SH-SY5Y (cell line): ENCODE measurements around the gene CC2D2B.

Source experiments
- GATA2 ChIP-seq: IDR thresholded peaks from 2 replicates; pipeline ENCODE4 v1.6.1; 2011; ENCODE audit warnings: mild to moderate bottlenecking, low read depth, low read length
- GATA3 ChIP-seq: IDR thresholded peaks from 2 replicates; pipeline ENCODE4 v1.6.1; 2011; ENCODE audit warnings: low read depth, mild to moderate bottlenecking, low read length, moderate library complexity

Gene CC2D2B

GRCh38 chr10:96038476-96039387 lies 131.0 kb downstream of the CC2D2B start:
- TF ChIP-seq GATA2 (no peak), GATA3 (no peak)

GRCh38 chr10:96041146-96041545 lies 133.4 kb downstream of the CC2D2B start:
- TF ChIP-seq GATA2 = no peak
- no peak for TF ChIP-seq GATA3

DNA sequence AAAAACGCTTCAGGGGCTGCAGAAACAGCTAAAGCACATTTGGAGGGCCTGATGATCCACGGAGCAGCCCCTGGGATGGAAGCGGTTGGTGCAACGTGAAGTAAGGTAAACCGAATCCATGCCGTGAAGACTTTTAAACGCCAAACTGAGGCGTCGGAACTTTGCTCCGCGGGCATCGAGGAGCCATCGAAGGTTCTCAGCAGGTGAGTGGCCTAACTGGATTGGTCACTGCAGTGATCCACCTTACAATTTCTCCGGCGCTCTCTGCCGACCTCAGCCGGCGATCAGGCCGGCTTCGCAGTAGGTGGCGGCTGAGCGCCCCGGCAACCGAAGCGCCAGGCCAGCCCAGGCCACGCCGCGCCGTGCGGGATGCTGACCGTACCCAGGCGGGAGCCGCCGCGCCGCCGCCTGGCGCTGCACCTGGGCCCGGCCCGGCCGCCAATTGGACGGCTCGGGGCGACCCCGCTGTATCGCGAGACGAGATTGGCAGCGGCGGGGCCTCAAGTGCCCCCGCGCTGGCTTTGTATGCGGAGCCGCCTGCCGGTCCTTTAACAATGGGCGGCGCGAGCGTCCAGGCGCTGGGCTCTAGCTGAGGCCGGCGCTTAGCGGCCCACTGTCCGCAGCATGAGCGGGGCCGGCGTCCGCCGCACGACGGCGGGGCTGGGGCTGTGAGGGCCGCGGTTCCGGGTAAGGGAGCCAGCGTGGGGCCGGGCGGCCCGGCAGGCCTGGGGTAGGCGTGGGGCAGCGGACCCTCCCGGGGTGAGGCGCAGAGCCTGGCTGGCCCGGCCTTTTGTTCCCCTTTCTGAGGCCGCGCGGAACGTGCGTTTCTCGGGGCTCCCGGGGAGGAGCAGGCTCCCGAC lies 135.5 kb downstream of the CC2D2B start, which contains the start of gene CCNJ:
TSS of gene CCNJ (plus strand) at position 551 of the 860 bp plus-strand sequence. CDS start 811 bp downstream, outside the sequence.
- TF ChIP-seq GATA2 (no peak), GATA3 (no peak)

DNA sequence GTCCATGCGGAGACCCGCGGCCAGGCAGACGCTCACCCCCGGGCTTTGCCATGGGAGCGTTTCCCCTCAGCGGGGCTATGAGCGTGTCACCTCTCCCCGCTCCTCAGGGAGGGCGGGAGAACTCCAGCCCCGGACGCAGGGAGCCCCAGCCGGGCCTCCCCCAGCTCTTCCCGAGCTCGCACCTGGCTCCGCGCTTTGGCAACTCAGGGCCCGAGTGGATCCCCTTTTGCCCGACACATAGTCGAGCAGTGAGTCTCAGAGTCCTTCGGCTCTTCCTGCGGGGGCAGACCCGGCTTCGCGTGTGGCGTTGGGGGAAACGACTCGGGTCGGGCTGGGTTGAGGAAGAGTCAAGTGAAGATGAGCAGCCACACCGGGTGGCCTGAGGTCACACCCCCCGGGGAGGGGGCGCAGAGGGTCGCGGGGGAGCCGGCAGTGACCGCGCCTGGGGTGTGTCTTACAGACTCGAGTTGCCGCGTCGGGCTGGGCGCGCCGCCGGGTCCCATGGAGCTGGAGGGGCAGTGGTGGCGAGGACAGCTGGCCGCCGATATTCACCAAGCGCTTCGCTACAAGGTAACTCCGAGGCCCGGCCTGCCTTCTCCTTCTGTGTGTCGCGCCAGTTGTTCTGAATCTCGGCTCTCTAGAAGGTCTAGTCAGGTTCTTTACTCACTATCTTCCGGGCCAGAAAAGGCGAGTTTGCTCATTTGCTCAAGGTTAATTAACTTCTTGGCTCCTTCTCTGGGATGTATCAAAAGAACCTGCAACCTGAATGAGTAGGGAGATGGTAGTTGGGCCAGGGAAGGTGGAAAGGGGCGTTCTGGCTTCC lies 136.3 kb downstream of the CC2D2B start:
- TF ChIP-seq GATA2 (no peak), GATA3 (no peak)

DNA sequence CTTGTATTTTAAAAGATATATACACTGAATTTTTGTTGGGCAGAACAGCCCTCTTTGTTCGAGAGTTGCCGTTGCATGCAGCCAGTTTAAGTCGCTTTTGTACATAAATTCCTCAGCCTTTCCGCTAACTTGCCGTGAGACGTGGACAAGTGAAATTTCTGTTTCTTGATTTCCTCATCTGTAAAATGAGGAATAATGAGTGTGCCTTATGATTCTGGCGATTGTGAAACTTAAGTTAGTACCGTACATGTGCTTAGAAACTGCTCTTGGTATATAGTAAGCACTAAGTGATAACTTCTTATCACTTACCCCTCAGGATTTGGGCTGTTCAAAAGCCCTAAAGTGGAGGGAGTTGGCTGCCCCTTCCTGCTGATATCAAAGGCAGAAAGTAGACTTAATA lies 137.0 kb downstream of the CC2D2B start:
- no peak for TF ChIP-seq GATA3
- TF ChIP-seq GATA2 = no peak

DNA sequence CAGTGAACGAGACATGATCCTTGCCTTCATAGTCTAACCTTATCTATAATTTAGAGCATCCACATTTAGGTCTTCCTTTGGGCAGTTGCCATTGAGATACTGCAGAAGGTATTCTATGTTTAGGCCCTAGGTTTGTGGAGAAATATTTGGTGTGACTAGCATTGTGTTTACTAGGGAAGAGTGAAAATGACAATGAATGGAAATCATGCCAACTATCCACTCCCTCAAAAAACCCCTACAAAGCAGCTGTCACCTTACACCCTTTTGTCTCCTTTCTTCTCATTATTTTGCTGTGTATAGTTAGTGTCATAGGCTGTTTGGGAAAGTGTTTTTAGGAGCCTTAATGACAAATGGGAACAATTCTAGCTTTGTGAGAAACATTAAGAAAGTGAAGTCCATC lies 138.8 kb downstream of the CC2D2B start:
- no peak for TF ChIP-seq GATA3
- TF ChIP-seq GATA2 = no peak

DNA sequence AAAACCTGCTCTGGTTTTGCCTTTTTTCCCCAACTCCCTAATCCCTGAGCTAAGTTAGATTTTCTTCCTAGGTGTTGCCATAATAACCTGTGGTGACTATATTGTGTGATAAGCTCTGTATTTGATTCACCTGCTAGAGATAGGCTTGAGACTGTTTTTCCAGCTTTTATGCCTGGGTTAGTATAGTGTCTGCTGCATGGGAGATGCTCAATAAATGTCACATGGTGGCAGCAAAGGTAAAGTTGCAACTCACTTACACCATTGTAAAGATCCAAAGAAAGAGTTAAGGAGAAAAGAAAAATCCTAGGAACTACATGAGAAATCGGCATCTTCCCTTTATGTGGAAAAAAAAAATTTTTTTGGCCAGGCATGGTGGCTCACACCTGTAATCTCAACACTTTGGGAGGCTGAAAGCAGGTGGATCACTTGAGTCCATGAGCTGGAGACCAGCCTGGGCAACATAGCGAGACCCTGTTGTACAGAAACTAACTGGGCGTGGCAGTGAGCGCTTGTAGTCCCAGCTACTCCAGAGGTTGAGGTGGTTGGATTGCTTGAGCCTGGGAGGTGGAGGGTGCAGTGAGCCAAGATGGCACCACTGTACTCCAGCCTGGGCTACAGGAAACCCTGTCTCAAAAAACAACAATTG lies 139.4 kb downstream of the CC2D2B start:
- TF ChIP-seq GATA3 (no peak), GATA2 (no peak)

DNA sequence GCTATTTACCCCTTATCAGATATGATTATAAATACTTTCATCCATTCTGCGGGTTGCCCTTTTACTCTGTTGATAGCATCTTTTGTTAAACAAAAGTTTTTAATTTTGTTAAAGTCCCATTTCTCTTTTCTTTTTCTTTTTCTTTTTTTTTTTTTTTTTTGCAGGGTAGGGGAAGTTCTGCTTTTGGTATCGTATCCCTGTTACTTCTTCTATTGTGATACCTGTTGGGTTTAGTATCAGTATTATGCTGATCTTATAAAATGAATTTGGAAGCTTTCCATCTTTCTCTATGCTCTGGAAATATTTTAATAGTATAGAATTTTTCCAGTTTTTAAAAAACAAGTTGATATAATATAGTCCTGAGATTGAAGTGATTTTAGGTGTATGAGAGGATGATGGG lies 141.6 kb downstream of the CC2D2B start:
- TF ChIP-seq GATA3 = no peak
- TF ChIP-seq GATA2 = no peak

GRCh38 chr10:96053985-96054384 lies 146.2 kb downstream of the CC2D2B start:
- TF ChIP-seq GATA3 = no peak
- no peak for TF ChIP-seq GATA2

DNA sequence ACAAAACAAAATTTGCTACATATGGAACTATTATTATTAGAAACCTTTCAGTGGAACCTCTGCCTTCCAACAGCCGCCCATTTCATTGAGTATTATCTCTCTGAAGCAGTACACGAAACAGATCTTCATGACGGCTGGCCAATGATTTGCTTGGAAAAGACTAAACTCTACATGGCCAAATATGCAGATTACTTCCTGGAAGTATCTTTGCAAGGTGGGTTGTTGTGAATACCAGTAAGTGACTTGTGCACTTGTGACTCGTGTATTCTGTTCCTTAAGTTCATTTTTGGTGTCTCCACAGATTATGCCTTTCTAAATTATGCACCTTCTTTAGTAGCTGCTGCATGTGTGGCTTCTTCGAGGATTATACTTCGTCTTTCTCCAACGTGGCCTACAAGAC lies 149.0 kb downstream of the CC2D2B start:
- no peak for TF ChIP-seq GATA2
- no peak for TF ChIP-seq GATA3

DNA sequence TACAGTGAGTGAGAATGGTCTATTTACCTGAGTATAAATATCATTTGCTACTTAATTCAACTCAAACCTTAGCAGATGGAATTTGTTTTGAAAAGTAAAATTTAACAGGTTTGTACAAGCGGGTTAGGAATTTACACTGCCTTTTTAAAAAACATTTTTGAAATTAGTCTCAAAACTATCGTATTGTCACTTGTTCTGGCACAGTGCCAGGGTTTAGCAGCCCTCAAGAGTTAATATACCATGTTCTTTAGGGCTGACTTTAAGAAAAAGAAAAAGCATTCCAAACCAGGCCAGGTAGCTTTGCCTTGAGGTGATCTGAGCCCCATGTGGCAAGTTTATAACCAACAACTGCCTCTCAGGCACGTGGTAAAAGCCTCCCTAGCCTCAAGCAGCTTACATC lies 153.5 kb downstream of the CC2D2B start:
- TF ChIP-seq GATA3 (no peak), GATA2 (no peak)

GRCh38 chr10:96072674-96073073 lies 164.9 kb downstream of the CC2D2B start:
- TF ChIP-seq GATA3 (no peak), GATA2 (no peak)

DNA sequence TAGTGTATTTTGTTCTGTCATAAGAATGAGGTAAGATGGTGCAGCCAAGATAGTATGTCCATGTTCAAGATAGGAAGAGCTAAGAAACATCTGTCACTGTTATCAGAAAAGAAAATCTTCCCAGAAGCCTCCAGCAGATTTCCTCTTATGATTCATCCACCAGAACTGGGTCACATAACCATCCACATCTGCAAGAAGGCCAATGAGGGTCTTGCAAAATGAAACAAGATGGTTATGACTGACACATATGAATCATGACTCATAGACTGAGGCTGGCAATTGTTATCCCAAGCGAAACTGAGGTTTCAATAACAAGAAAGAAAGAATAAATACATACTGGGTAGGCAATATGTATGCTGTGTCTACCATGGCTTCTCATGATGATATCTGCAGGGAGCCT lies 165.9 kb downstream of the CC2D2B start:
- TF ChIP-seq GATA2 = no peak
- no peak for TF ChIP-seq GATA3
